ENCODE results near the gene PILRA.
"Not testable (repeated sequence)": the region's sequence is repeated elsewhere in the genome, so short reads cannot be mapped to it uniquely, and the experiment has no call there.

The PILRA gene

GRCh38 chr7:100381531-100382233 is 8.4 kb downstream of the PILRA start:
- DNase-seq, result not testable (repeated sequence)

GRCh38 chr7:100382234-100382853 is 9.1 kb downstream of the PILRA start:
- peak; percentile 21 for DNase-seq

- DNase-seq, result no peak
Observed at GRCh38 chr7:100384628-100385294, 11.5 kb downstream of the PILRA start.

GRCh38 chr7:100386940-100387339 is 13.7 kb downstream of the PILRA start:
- DNase-seq, result no peak

GRCh38 chr7:100387695-100388094 is 14.4 kb downstream of the PILRA start:
- DNase-seq, result no peak

- DNase-seq, result no peak
Observed at GRCh38 chr7:100389437-100390088, 16.3 kb downstream of the PILRA start.

- no peak for DNase-seq
Observed at GRCh38 chr7:100390286-100391009, 17.2 kb downstream of the PILRA start.

GRCh38 chr7:100393233-100393905 is 20.1 kb downstream of the PILRA start:
- no peak for DNase-seq

- no peak for DNase-seq
Observed at GRCh38 chr7:100394077-100394476, 20.8 kb downstream of the PILRA start.

GRCh38 chr7:100396421-100396982 is 23.2 kb downstream of the PILRA start:
- DNase-seq, result no peak

- no peak for DNase-seq
Observed at GRCh38 chr7:100397315-100398081, 24.2 kb downstream of the PILRA start.

GRCh38 chr7:100398239-100398638 is 25.0 kb downstream of the PILRA start:
- DNase-seq, result no peak

GRCh38 chr7:100400041-100400440 is 26.8 kb downstream of the PILRA start:
- no peak for DNase-seq

GRCh38 chr7:100400656-100401055 is 27.4 kb downstream of the PILRA start:
- no peak for DNase-seq

GRCh38 chr7:100401811-100402210 is 28.5 kb downstream of the PILRA start:
- no peak for DNase-seq

- DNase-seq, result no peak
Observed at GRCh38 chr7:100402241-100402640, 29.0 kb downstream of the PILRA start.

- DNase-seq, result peak; percentile 78
Observed at GRCh38 chr7:100406767-100407166, 33.5 kb downstream of the PILRA start.

GRCh38 chr7:100407285-100408180 is 34.2 kb downstream of the PILRA start:
- DNase-seq, result no peak

- DNase-seq, result no peak
Observed at GRCh38 chr7:100411101-100411500, 37.8 kb downstream of the PILRA start.

GRCh38 chr7:100413346-100413745 is 40.1 kb downstream of the PILRA start:
- DNase-seq, result no peak

Measured in NCI-H2029 treated with DMSO at 0.1 percent for 48 hours (cell line).